ENCODE data around the gene MLPH. TPM values are rescaled to one million over a fixed set of nuclear protein-coding genes. Genes with fewer than 3 reads are reported as not detected.
A peak's percentile ranks its signal among the peaks of the same experiment; 100 is the strongest.

The MLPH gene
- total and polyA plus RNA-seq, 9 of the 15 experiments (the other 6 are each of a cell fraction or from before 2014, with no cell fraction given): 0.22 TPM; not detected in 8

DNA sequence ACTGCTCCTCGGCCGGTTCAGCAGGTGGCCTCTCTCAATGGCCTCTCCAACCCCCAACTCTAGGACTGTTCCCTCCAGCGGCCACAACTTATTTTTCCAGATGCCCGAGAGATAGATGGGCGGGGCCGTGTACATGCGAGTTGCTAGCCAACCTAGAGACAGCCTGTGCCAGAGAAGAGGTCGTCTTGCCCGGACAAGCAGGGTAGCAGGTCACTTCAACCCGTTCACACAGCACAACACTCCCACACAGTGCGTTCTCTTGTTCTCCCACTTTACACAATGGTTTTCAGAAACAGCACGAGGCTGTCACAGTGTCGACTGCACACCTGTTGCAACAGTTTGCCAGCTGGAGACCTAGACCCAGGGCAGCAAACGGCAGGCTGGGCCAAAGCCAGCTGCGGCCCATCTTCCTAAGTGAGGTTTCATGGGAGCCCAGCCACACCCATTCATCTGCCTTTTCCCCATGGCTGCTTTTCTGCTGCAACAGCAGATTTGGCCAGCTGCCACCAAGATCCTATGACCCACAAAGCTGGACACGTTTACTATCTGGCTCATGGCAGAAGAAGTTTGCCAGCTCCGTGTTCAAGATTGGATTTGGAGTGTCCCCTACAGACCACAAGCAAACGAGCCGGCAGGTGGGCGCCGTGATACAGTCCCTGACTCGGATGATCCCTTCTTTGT is 72.0 kb downstream of the MLPH start:
- intact Hi-C loops (cut with micrococcal nuclease): no loop called here
- Histone ChIP-seq H4K20me1 (replicated peaks; ENCODE audit: control insufficient read depth, insufficient read depth, low read length) (no peaks in the 10 kb centered on the region), H3K9me1 (ENCODE audit: control insufficient read depth, insufficient read depth, low read length) (no peaks in the 10 kb centered on the region), H3K9ac (ENCODE audit: insufficient read depth in 1 of 2, low read depth in 2 of 2, low read length in 2 of 2) (no peak overlapping the region), H3K27me3 (ENCODE audit: control insufficient read depth in 2 of 2, insufficient read depth in 2 of 2, low read length in 2 of 2) (peaks cover 4 to 24% of the 10 kb centered on the region in 2 experiments; a peak in 2 of 5 replicates), H3K4me2 (ENCODE audit: insufficient read depth, low read length) (no peak overlapping the region), H3K27ac (ENCODE audit: extremely low read depth, low read depth, low read length) (no peak overlapping the region), H2AFZ (ENCODE audit: low read depth, low read length) (no peak overlapping the region), H3K79me2 (ENCODE audit: control insufficient read depth, insufficient read depth, low read length) (no peaks in the 10 kb centered on the region), H3K4me1 (replicated peaks in 1 of 2; ENCODE audit: control insufficient read depth in 2 of 2, insufficient read depth in 2 of 2, low read length in 2 of 2) (no peaks in the 10 kb centered on the region; a peak in 1 of 5 replicates), H3K36me3 (ENCODE audit: control insufficient read depth, insufficient read depth, low read length) (no peaks in the 10 kb centered on the region), H3K4me3 (no peak overlapping the region), H3K9me3 (replicated peaks; ENCODE audit: control insufficient read depth, insufficient read depth, low read depth, low read length) (no peaks in the 10 kb centered on the region)
- BruUV-seq (replicated peaks): no TSS peak
- 3% methylated on average over 20 of the region's 22 CpGs for WGBS (ENCODE audit: insufficient coverage, low coverage, missing lambda C conversion rate)
- DNase-seq (ENCODE audit: extremely low read depth in 1 of 4, low spot score in 3 of 4) (no peak), FAIRE-seq (no peak), ATAC-seq (no peak)
- ChIA-PET POLR2A (no interaction called here), CTCF (ENCODE audit: low intra/inter-chr PET ratio) (no interaction called here)
- in situ Hi-C loops (cut with MboI): no loop called here
- TF ChIP-seq, protein P1, sequence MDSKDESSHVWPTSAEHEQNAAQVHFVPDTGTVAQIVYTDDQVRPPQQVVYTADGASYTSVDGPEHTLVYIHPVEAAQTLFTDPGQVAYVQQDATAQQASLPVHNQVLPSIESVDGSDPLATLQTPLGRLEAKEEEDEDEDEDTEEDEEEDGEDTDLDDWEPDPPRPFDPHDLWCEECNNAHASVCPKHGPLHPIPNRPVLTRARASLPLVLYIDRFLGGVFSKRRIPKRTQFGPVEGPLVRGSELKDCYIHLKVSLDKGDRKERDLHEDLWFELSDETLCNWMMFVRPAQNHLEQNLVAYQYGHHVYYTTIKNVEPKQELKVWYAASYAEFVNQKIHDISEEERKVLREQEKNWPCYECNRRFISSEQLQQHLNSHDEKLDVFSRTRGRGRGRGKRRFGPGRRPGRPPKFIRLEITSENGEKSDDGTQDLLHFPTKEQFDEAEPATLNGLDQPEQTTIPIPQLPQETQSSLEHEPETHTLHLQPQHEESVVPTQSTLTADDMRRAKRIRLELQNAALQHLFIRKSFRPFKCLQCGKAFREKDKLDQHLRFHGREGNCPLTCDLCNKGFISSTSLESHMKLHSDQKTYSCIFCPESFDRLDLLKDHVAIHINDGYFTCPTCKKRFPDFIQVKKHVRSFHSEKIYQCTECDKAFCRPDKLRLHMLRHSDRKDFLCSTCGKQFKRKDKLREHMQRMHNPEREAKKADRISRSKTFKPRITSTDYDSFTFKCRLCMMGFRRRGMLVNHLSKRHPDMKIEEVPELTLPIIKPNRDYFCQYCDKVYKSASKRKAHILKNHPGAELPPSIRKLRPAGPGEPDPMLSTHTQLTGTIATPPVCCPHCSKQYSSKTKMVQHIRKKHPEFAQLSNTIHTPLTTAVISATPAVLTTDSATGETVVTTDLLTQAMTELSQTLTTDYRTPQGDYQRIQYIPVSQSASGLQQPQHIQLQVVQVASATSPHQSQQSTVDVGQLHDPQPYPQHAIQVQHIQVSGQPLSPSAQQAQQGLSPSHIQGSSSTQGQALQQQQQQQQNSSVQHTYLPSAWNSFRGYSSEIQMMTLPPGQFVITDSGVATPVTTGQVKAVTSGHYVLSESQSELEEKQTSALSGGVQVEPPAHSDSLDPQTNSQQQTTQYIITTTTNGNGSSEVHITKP (IDR thresholded peaks at IDR 0.05; ENCODE audit: partially characterized antibody): no peak
- no peak for TF ChIP-seq ZNF175 (CRISPR knock-in tag; IDR thresholded peaks at IDR 0.05; ENCODE audit: low read depth)
- TF ChIP-seq OTX1 (CRISPR knock-in tag; IDR thresholded peaks at IDR 0.05): no peak
- TF ChIP-seq KDM2B (CRISPR knock-in tag; IDR thresholded peaks at IDR 0.05): no peak
- TF ChIP-seq ZFPM2 (CRISPR knock-in tag; IDR thresholded peaks at IDR 0.05): no peak
- TF ChIP-seq BCL6 (CRISPR knock-in tag; IDR thresholded peaks at IDR 0.05): no peak
- TF ChIP-seq CREBBP (IDR thresholded peaks at IDR 0.05; ENCODE audit: low read depth, low read length): no peak
- no peak for TF ChIP-seq TEAD4 (IDR thresholded peaks at IDR 0.05; ENCODE audit: low read length)
- no peak for TF ChIP-seq TEAD4 (CRISPR knock-in tag; IDR thresholded peaks at IDR 0.05; ENCODE audit: borderline replicate concordance)
- TF ChIP-seq GATAD2B (IDR thresholded peaks at IDR 0.05; ENCODE audit: borderline replicate concordance): no peak
- TF ChIP-seq SRF (CRISPR knock-in tag; IDR thresholded peaks at IDR 0.05): no peak
- TF ChIP-seq FOXJ2 (tag; IDR thresholded peaks at IDR 0.05): no peak
- TF ChIP-seq MAFK (IDR thresholded peaks at IDR 0.05; ENCODE audit: low read length): no peak
- TF ChIP-seq, protein P2, sequence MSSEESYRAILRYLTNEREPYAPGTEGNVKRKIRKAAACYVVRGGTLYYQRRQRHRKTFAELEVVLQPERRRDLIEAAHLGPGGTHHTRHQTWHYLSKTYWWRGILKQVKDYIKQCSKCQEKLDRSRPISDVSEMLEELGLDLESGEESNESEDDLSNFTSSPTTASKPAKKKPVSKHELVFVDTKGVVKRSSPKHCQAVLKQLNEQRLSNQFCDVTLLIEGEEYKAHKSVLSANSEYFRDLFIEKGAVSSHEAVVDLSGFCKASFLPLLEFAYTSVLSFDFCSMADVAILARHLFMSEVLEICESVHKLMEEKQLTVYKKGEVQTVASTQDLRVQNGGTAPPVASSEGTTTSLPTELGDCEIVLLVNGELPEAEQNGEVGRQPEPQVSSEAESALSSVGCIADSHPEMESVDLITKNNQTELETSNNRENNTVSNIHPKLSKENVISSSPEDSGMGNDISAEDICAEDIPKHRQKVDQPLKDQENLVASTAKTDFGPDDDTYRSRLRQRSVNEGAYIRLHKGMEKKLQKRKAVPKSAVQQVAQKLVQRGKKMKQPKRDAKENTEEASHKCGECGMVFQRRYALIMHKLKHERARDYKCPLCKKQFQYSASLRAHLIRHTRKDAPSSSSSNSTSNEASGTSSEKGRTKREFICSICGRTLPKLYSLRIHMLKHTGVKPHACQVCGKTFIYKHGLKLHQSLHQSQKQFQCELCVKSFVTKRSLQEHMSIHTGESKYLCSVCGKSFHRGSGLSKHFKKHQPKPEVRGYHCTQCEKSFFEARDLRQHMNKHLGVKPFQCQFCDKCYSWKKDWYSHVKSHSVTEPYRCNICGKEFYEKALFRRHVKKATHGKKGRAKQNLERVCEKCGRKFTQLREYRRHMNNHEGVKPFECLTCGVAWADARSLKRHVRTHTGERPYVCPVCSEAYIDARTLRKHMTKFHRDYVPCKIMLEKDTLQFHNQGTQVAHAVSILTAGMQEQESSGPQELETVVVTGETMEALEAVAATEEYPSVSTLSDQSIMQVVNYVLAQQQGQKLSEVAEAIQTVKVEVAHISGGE (CRISPR knock-in tag; IDR thresholded peaks at IDR 0.05): peak in 1 of 3 experiments; percentile 54; a peak in 1 of 6 replicates
- TF ChIP-seq NCOA4 (IDR thresholded peaks at IDR 0.05; ENCODE audit: partially characterized antibody): no peak
- TF ChIP-seq ELF4 (CRISPR knock-in tag; IDR thresholded peaks at IDR 0.05): no peak

Measured in K562 (cell line).